ENCODE data around the gene GNAL.

GNAL gene

DNA sequence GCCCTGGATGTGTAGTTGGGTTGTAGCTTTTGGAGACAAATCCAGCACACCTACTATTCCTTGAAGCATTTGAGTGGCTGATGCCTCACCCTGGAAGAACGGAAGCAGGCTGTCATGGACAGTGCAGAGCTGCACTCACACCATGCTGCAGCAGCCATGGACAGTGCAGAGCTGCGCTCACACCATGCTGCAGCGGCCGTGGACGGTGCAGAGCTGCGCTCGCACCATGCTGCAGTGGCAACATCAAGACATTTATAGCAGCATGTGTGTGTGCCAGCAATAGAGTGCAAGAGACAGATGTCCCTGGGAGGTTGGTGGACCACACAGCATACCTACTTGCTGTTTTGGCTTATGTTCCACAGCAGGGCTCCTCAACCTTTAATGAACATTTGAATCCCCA, 30.6 kb downstream of the GNAL start:
- in situ Hi-C loops (cut with HindIII; ENCODE audit: low sequenced_read_pairs): no loop called here

DNA sequence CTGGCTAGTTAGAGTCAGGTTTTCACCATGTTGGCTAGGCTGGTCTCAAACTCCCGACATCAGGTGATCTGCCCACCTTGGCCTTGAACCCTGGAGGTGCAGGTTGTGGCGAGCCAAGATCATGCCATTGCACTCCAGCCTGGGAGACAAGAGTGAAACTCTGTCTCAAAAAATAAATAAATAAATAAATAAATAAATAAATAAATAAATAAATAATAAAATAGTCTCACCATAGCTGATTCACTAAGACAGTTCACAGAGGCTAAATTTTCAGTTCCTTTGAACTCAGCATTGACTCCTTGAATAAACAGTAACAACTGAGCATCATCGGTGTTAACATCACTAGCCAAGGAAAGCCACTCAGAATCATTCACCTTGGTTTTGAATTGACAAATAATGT, 32.7 kb downstream of the GNAL start:
- in situ Hi-C loops (cut with HindIII; ENCODE audit: low sequenced_read_pairs): no loop called here

DNA sequence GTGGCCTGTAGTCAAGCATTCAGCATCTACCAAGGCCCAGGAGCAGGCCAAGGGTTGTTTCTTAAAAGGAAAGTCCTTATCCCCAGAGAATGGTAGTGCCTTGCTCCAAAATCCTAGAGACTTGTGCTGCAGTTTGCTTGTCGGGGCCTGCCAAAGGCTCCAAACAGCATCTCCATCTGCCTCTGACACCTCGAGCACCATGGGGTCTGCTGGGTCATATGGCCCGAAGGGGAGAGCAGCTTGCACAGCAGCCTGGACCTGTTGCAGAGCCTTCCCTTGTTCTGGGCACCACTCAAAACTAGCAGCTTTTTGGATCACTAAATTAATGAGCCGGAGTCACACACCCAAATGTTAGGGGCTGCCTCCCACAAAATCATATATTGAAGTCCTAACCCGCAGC, 35.7 kb downstream of the GNAL start:
- in situ Hi-C loops (cut with HindIII; ENCODE audit: low sequenced_read_pairs): no loop called here

DNA sequence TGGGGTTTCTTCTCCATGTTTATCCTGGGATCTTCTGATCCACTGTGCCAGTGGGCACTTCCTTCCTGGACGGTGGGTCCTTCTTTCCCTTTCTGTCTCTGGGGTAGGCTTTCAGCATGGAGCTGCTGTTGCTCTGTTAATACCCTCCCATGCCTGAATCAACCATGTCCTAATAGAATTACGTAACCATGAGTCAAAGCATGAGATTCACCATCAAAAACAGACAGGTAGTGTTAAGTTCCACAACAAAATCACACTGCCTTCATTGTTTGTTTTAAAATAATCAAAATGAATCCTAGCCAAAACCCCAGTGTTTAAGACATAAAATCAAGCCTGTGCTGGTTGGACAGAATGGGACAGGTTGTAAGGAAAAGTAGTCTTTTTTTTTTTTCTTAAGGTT, 37.5 kb downstream of the GNAL start:
- in situ Hi-C loops (cut with HindIII; ENCODE audit: low sequenced_read_pairs): no loop called here

DNA sequence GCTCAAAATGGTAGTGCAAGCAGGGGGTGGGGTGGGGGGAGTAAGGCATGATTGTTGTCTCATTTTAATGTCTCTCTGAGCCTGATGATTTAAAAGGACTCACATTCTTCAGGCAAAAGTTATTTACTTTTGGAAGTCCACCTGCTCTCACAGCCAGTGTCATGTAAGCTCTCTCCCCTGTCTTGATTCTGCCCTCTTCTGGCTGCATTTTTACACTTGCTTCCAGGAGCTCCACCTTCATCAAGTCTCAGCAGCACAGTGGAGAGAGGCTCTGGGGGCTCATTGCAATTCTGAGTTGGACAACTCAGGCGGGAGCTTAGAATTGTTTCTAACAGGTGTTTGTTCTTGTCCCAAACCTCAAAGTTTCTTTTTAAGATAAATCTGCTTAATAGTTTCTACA, 39.2 kb downstream of the GNAL start:
- in situ Hi-C loops (cut with HindIII; ENCODE audit: low sequenced_read_pairs): no loop called here

DNA sequence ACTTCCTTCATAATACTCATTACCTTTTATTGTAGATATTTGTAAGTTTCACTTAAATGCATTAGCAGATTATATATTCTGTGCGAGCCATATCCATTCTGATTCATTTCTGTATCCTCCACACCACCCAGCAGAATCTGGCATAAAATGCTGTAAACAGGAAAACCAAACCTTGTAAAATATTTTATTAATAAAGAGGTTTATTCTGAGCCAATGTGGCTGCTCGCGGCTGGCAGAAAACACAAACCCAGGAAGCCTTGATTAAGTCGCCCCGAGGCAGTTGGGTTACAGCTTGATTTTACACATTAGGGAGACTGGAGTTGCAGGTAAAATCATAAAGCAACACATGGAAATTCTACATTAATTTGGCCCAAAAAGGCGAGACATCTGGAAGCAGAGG, 40.5 kb downstream of the GNAL start:
- in situ Hi-C loops (cut with HindIII; ENCODE audit: low sequenced_read_pairs): no loop called here

DNA sequence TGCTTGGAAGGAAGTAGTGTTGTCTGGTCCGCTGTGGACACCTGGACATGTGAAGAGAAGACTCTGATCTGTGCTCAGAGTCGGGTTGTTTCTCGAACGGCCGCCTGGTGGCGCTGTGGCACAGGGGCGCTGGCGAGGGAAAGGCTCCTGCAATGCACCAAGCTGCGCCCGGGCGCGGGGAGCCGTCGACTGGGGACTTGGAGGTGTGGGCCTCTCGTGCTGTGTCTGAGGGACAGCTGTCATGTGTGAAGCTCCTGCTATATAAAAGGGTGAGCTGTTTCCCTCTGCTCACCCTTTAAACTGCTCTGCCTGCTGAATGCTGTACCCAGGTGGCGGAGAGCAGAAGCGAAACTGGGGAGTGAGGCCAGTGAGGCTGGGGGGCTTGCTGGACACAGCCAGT, 44.0 kb downstream of the GNAL start:
- in situ Hi-C loops (cut with HindIII; ENCODE audit: low sequenced_read_pairs): no loop called here

DNA sequence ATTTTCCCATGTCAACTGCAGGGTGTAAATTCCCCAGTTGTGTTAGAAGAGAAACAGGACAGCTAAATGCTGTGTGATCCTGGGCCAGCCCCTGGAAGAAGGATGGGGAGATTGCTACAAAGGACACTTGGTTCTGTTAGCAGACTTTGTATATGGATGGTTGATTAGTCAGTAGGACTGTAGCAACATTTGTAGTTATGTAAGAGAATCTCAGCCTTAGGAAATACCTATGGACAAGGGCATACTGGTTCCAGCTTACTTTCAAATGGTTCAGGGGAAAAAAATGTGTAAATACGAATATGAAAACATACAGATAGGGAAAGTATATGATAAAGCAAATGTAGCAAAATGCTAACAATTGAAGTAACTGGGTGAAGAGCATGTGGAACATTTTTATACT, 47.6 kb downstream of the GNAL start:
- in situ Hi-C loops (cut with HindIII; ENCODE audit: low sequenced_read_pairs): no loop called here

DNA sequence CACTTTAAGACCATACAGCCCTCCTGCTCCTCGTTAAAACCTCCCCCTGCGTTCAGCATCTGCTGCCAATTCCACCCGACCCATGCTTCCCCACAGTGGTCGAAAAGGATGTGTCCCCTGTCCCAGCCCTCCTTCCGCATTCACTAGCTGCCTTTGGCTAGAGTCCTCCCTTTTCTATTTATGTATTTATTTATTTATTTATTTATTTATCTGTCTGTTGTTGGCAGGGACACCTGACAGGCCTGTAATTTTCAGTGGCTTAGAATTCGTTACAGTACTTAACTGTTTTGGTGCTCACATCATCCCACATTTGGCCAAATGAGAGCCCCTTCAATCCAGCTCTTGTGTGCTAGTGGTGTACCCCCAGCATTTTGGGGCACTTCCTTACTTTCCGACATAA, 50.8 kb downstream of the GNAL start:
- in situ Hi-C loops (cut with HindIII; ENCODE audit: low sequenced_read_pairs): no loop called here

DNA sequence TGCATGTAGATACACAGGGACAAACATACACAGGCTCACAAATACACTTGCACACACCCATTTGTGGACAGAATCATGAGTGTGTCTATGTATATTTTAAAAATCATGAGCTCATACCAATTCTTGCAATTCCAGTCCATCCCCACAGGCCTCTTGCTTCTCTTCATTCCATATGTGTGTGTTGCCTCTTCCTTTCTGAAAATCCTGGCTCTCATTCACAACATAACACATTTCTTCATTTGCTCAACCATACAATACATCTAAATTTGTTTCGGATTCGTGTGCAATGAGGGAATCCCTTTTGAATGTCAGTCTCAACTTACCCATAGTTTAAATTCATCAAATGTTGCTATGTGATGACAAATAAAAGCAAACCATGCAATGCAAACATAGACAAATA, 51.4 kb downstream of the GNAL start:
- in situ Hi-C loops (cut with HindIII; ENCODE audit: low sequenced_read_pairs): no loop called here

DNA sequence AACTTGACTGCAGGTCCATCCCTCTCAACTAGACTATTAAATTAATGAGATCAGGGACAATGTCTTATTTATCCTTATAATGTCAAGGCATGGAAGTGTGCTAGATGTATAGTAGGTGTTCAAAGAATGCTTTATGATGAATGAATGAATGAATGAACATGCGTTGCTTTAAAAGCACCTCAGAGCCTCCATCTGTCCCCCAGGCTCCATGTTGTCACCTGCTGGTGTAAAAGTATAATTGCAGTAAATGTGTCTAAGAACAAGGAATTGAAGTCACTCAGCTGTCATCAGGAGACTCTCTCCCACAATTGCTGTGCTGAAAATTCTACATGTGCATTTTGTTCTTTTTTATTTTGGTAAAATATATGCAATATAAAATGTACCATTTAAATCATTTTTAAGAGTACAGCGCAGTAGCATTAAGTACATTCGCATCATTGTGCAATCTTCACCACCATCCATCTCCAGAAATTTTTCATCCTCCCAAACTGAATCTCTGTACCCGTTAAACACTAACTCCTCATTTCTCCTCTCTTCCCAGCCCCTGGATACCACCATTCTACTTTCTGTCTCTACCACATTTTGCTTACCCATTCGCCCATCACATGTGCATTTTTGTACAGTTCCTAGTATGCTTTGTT, 52.6 kb downstream of the GNAL start:
- in situ Hi-C loops (cut with HindIII; ENCODE audit: low sequenced_read_pairs): no loop called here

DNA sequence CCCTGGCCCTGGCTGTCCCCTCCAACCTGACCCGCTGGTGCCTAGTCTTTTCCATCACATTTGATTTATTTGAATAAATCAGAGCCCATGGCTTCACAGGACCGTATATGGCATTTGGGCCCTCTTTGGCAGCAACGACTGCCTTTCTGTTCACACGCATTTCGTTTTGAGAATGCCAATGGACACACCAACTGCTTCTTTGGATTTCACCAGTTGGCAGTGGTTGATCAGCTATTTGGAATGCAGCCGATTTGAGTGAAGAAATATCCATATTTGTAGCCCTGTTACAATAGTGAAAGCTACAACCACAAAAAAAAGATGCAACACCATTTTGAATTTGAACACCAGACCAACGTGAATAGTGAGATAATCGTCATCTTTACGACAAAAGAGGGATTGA, 56.5 kb downstream of the GNAL start:
- in situ Hi-C loops (cut with HindIII; ENCODE audit: low sequenced_read_pairs): no loop called here

DNA sequence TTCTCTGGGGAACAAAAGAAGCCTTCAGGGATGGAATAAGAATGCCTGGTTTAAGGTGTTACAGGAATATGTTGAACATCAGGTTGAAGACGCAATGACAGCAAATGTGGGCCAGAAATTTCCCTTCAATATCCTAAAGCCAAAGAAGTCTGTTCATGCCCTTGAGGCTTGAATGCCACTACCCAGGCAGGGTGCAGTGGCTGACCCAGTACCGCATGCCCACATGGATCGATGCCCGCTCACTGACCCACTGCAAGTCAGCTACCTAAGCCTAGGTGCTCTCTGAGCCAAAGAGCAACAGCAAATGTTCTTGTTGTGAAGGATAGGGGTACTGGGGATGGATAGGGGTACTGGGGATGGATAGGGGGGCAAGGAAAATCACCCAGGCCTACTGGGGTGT, 58.2 kb downstream of the GNAL start:
- in situ Hi-C loops (cut with HindIII; ENCODE audit: low sequenced_read_pairs): no loop called here

DNA sequence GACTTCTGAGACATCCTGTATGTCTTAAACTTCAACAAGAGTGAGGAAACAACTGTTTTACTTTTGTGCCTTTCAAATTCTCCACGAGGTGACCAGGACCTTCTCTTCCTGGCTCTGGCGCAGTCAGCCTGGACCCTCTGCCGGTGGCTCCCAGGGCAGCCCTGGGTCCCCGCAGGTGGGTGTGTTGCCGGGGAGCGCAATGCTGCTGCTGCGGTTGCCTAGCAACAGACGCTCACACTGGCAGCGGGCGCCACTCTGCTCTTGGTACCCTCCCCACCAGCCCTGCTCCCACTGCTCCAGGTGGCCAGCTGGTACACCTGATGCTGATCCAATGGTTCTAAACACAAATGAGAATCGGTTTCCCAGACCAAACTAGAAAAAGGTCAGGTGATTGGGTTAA, 58.7 kb downstream of the GNAL start:
- in situ Hi-C loops (cut with HindIII; ENCODE audit: low sequenced_read_pairs): no loop called here

DNA sequence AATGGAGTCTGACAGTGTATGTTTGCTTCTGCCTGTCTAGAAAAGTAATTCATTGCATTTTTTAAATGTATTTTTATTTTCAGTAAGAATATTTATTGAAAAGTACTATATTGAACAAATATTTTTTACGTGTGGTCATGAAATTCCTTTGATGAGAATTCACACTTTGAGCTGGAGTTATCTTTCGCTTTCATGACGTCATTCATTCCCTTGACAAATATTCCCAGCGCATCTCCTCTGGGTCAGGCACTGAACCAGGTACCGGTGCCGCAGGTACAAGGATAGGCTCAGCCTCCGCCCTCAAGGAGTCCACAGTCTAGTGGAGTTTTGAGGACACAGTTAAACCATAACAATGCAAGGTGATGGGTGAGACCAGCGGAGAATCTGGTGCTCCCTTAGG, 60.2 kb downstream of the GNAL start:
- in situ Hi-C loops (cut with HindIII; ENCODE audit: low sequenced_read_pairs): no loop called here

DNA sequence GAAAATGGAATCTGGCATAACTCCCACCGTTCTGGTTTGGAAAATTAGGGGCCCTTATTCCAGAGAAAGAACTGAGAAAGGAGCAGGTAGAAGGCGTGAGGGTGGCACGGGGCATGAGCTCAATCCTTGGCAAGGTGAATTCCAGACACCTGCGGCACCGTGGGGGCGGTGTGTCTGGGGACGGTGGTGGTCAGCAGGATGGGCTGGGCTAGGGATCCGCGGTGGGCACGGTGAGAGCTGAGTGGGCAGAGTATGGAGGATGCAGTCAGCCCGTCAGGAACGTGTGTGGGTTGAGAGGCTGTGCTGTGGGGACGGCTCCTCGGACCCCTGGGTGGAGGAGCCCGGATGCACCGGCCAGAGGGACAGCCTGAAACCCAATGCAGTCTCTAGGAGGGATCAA, 61.1 kb downstream of the GNAL start:
- in situ Hi-C loops (cut with HindIII; ENCODE audit: low sequenced_read_pairs): no loop called here

DNA sequence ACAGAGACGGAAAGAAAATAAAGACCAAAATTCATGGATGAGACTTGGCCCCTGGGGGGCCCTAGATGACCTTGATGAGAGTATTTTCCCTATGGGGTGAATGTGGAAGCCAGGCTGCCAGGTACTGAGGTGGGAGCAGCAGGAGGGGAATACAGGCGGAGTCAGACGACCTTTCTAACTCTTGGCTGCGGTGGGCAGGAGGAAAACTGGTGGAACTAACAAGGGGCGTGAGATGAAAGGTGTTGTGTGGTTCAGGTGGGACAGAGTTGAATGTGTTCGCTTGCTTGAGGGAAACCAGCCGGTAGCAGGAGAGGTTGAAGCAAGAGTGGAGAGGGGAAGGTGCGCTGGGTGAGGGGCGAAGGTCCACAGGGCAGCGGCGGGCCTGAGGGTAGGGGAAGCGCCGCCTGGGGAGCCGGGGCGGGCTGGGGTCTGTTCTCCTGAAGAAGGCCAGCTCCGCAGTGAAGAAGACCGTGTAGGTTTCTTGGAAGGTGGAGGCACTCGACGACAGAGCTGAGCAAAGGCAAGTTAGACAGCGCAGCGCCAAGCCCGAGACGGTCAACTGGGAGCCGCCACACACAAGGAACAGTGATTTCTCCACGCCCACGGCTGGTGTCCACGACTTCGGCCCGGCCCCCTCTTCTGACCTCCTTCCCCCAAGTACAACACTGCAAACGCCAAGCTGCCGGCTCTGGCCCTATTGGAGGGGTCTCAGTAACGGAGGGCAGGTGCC, 61.7 kb downstream of the GNAL start:
- in situ Hi-C loops (cut with HindIII; ENCODE audit: low sequenced_read_pairs): no loop called here

DNA sequence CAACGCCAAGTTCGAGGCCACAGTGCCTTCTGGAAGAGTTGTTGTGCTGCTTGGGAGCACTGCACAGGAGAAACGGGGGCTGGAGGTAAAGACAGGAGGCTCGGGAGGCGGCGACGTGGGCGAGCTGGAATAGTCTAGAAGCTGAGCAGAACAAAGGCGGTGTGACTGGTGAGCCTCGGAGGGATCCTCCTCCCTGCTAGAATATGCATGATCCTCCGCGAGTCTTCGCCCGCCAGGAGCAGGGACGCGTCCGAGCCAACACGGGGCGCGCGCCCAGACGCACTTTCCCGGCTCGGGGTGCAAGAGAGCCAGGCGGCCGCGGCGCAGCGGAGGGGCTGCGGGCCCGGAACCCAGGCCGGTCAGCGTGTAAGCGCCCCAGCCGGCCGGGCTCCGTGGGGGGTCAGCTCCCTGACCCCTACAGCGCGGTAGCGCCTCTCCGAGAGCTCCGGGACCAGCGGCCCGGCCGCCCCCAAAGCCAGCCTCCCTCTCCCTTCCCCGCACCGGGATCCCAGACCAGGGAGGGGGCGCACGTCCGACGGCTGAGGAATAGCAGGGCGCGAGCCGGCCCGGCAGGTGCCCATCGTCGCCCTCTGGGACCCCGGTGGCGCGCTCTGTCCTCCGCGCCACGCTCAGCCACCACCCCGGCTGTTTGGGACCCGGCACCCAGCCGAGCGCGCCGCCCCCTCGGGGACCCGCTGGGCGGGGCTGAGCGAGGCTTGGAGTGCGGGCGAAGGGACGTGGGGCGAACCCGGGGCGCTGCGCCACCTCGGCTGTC, 62.5 kb downstream of the GNAL start:
- in situ Hi-C loops (cut with HindIII; ENCODE audit: low sequenced_read_pairs): no loop called here

DNA sequence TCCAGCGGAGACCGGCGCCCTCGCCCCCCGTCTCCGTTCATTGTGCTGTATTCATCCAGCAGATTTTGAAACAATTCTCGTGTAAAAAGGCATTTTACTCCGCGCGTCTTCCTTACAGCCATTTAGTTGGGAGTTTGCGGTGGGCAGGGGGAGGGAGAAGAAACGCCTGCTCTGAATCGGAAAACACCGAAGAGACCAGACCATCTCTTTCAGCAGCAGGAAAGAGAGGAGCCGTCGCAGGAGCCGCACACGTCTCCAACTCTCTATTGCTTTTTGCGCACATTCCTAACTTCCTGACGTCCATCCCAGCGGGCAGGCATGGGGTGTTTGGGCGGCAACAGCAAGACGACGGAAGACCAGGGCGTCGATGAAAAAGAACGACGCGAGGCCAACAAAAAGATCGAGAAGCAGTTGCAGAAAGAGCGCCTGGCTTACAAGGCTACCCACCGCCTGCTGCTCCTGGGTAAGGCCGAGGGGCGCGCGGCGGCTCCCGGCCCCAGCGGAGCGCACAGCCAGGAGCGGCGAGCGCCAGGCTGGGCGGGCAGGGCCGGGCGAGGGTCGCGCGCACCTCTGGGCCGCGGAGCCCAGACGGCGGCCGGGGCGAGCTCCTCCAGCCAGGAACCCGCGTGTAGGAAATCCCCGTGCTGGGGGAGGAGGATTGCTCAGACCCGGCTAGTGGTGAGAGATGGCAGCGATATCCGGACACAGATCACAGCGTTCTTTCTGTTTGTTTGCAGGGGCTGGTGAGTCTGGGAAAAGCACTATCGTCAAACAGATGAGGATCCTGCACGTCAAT, 63.2 kb downstream of the GNAL start:
- in situ Hi-C loops (cut with HindIII; ENCODE audit: low sequenced_read_pairs): no loop called here

DNA sequence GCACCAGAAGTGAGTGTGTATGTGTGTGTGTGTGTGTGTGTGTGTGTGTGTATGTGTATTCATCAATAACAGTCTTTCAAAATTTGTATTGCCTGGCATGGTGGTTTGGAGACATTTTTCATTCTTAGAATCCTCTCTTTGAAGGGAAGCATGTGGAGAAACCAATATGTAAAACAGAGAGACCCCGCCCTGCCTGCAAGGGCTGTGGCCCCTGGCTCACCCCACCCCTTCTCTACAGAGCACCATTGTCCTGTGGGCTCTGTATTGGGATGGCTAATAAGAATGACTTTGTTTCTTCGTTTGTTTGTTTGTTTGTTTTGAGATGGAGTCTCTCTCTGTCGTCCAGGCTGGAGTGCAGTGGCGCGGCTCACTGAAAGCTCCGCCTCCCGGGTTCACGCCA, 65.9 kb downstream of the GNAL start:
- in situ Hi-C loops (cut with HindIII; ENCODE audit: low sequenced_read_pairs): no loop called here

DNA sequence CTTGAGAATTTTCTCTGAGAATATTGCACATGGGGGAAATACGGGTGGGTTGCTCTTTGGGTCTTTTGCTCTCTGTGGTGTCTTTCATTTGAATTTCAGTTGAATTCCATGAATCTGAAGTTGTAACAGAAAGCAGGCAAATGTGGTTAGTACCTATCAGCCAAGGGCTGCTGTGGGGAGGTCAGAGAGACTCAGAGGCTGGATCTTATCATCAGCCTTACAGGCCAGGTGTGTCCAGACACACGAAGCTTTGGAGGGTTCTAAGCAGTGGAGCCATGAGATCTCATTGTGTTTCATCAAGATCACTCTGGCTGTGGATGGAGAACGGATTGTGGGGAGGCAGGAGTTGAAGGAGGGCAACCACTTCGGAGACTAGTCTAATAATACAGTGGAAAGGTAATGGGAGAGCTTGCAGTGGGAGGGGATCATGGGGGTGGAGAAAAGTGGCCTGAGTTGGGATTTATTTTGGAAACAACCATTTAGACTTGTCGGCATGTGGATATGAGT, 68.1 kb downstream of the GNAL start:
- in situ Hi-C loops (cut with HindIII; ENCODE audit: low sequenced_read_pairs): no loop called here

Measured in DLD1 (cell line).